Measurements from ENCODE around the gene MAP3K12. TPM values are rescaled to one million over a fixed set of nuclear protein-coding genes. Genes with fewer than 3 reads are reported as not detected.
A peak's percentile ranks its signal among the peaks of the same experiment; 100 is the strongest.

Gene MAP3K12
- total and polyA plus RNA-seq, 2 of the 13 experiments (the other 11 are each of a cell fraction or from before 2014, with no cell fraction given), result 0.20 to 1.1 TPM

DNA sequence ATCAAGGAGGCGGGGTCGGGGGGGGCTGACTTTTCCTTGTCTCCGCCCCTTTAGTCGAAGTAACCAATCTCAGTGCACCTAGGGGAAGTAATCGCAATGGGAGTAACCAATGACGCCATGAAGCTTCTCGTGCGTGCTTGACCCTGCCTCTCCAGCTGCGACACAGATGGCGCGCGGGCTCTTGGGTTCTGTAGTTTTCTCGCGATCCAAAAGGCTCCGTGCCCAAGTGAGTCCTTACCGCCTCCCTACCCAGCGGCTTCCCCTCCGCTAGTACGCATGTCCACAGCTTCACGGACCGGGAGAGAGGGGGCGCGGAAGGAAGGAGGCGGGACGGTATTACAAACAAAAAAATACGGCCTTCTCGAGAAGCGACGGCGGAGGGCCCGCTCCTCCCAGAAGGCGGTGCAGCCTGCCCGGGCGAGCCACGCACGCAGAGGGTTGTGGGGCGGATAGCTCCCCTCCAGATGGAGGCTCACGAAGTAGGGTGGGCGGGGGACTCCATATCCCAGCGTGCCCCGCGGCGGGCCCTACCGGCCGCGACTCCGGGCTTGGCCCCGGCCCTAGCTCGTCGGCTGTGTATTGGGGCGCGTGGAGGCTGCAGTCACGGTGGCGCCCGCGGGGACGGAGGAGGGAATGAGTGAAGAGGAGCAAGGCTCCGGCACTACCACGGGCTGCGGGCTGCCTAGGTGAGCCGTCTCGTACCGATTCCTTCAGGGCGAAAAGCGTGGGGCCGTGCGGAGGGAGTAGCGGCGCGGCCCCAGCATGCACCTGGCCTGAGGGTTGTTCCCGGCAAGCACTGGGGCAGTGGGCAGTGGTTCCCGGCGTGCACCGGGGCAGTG, 1.7 kb upstream of the MAP3K12 start, which contains the start of gene TARBP2 (continued):
- TF ChIP-seq, protein P1, sequence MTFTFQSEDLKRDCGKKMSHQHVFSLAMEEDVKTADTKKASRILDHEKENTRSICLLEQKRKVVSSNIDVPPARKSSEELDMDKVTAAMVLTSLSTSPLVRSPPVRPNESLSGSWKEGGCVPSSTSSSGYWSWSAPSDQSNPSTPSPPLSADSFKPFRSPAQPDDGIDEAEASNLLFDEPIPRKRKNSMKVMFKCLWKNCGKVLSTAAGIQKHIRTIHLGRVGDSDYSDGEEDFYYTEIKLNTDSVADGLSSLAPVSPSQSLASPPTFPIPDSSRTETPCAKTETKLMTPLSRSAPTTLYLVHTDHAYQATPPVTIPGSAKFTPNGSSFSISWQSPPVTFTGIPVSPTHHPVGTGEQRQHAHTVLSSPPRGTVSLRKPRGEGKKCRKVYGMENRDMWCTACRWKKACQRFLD (CRISPR knock-in tag; IDR thresholded peaks at IDR 0.05; ENCODE audit: borderline replicate concordance), result peak; percentile 71; the same call in 1 of the 2 replicates
- TF ChIP-seq ZNF674 (CRISPR knock-in tag; IDR thresholded peaks at IDR 0.05; ENCODE audit: low read depth) (no peak), TEAD2 (CRISPR knock-in tag; IDR thresholded peaks at IDR 0.05) (peak; percentile 75; the same call in 1 of the 2 replicates), TBX2 (CRISPR knock-in tag; IDR thresholded peaks at IDR 0.05; ENCODE audit: borderline replicate concordance) (peak; percentile 45; the same call in 1 of the 2 replicates), ZNF446 (CRISPR knock-in tag; IDR thresholded peaks at IDR 0.05) (0 out of 2 replicates have a peak, but pooled peaks have one; percentile 25), YEATS4 (CRISPR knock-in tag; IDR thresholded peaks at IDR 0.05; ENCODE audit: borderline replicate concordance) (peak; percentile 97), ZNF530 (CRISPR knock-in tag; IDR thresholded peaks at IDR 0.05; ENCODE audit: low read depth) (no peak), NR2F6 (IDR thresholded peaks at IDR 0.05) (no peak), NR2F6 (CRISPR knock-in tag; IDR thresholded peaks at IDR 0.05) (no peak), ZNF496 (CRISPR knock-in tag; IDR thresholded peaks at IDR 0.05; ENCODE audit: insufficient replicate concordance) (no peak), RELA (CRISPR knock-in tag; IDR thresholded peaks at IDR 0.05) (no peak), ZNF501 (CRISPR knock-in tag; IDR thresholded peaks at IDR 0.05) (peak; percentile 97), ZNF839 (CRISPR knock-in tag; IDR thresholded peaks at IDR 0.05; ENCODE audit: borderline replicate concordance) (no peak), MED8 (CRISPR knock-in tag; IDR thresholded peaks at IDR 0.05; ENCODE audit: insufficient replicate concordance) (no peak), PLRG1 (conservative IDR thresholded peaks at IDR 0.05) (no peak), ARID2 (CRISPR knock-in tag; IDR thresholded peaks at IDR 0.05; ENCODE audit: borderline replicate concordance) (peak; percentile 84; the same call in 1 of the 2 replicates), MAZ (IDR thresholded peaks at IDR 0.05; ENCODE audit: borderline replicate concordance, low read depth, low read length) (no peak), MAZ (CRISPR knock-in tag; IDR thresholded peaks at IDR 0.05; ENCODE audit: low read depth) (peak; percentile 72)
- TF ChIP-seq, protein P2, sequence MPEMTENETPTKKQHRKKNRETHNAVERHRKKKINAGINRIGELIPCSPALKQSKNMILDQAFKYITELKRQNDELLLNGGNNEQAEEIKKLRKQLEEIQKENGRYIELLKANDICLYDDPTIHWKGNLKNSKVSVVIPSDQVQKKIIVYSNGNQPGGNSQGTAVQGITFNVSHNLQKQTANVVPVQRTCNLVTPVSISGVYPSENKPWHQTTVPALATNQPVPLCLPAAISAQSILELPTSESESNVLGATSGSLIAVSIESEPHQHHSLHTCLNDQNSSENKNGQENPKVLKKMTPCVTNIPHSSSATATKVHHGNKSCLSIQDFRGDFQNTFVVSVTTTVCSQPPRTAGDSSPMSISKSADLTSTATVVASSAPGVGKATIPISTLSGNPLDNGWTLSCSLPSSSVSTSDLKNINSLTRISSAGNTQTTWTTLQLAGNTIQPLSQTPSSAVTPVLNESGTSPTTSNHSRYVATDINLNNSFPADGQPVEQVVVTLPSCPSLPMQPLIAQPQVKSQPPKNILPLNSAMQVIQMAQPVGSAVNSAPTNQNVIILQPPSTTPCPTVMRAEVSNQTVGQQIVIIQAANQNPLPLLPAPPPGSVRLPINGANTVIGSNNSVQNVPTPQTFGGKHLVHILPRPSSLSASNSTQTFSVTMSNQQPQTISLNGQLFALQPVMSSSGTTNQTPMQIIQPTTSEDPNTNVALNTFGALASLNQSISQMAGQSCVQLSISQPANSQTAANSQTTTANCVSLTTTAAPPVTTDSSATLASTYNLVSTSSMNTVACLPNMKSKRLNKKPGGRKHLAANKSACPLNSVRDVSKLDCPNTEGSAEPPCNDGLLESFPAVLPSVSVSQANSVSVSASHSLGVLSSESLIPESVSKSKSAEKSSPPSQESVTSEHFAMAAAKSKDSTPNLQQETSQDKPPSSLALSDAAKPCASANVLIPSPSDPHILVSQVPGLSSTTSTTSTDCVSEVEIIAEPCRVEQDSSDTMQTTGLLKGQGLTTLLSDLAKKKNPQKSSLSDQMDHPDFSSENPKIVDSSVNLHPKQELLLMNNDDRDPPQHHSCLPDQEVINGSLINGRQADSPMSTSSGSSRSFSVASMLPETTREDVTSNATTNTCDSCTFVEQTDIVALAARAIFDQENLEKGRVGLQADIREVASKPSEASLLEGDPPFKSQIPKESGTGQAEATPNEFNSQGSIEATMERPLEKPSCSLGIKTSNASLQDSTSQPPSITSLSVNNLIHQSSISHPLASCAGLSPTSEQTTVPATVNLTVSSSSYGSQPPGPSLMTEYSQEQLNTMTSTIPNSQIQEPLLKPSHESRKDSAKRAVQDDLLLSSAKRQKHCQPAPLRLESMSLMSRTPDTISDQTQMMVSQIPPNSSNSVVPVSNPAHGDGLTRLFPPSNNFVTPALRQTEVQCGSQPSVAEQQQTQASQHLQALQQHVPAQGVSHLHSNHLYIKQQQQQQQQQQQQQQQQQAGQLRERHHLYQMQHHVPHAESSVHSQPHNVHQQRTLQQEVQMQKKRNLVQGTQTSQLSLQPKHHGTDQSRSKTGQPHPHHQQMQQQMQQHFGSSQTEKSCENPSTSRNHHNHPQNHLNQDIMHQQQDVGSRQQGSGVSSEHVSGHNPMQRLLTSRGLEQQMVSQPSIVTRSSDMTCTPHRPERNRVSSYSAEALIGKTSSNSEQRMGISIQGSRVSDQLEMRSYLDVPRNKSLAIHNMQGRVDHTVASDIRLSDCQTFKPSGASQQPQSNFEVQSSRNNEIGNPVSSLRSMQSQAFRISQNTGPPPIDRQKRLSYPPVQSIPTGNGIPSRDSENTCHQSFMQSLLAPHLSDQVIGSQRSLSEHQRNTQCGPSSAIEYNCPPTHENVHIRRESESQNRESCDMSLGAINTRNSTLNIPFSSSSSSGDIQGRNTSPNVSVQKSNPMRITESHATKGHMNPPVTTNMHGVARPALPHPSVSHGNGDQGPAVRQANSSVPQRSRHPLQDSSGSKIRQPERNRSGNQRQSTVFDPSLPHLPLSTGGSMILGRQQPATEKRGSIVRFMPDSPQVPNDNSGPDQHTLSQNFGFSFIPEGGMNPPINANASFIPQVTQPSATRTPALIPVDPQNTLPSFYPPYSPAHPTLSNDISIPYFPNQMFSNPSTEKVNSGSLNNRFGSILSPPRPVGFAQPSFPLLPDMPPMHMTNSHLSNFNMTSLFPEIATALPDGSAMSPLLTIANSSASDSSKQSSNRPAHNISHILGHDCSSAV (CRISPR knock-in tag; IDR thresholded peaks at IDR 0.05; ENCODE audit: borderline replicate concordance), result no peak

Measured in HepG2 (cell line).